ENCODE results near the gene NECTIN2.

DNA sequence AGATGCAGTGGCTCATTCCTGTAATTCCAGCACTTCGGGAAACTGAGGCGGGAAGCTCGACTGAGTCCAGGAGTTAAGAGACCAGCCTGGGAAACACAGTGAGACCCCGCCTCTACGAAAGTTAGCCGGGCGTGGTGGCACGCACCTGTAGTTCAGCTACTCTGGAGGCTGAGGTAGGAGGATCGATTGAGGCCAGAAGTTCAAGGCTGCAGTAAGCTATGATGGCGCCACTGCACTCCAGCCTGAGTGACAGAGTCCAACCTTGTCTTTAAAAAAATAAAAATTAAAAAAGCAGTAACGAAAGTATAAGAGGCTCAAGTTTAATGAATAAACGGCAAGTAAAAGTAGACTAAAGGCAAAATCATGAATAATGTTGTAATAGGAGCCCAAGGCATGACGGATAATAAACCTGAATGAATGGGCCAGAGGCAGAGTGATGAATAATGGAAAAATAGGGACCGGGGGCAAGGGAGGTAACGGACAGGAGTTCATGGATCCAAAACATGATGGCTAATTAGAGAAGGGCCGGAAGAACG lies 43.8 kb downstream of the NECTIN2 start:
- TF ChIP-seq, protein P1, sequence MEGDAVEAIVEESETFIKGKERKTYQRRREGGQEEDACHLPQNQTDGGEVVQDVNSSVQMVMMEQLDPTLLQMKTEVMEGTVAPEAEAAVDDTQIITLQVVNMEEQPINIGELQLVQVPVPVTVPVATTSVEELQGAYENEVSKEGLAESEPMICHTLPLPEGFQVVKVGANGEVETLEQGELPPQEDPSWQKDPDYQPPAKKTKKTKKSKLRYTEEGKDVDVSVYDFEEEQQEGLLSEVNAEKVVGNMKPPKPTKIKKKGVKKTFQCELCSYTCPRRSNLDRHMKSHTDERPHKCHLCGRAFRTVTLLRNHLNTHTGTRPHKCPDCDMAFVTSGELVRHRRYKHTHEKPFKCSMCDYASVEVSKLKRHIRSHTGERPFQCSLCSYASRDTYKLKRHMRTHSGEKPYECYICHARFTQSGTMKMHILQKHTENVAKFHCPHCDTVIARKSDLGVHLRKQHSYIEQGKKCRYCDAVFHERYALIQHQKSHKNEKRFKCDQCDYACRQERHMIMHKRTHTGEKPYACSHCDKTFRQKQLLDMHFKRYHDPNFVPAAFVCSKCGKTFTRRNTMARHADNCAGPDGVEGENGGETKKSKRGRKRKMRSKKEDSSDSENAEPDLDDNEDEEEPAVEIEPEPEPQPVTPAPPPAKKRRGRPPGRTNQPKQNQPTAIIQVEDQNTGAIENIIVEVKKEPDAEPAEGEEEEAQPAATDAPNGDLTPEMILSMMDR (IDR thresholded peaks at IDR 0.05): no peak
- TF ChIP-seq EZH2 (IDR thresholded peaks at IDR 0.05; ENCODE audit: borderline replicate concordance, insufficient read depth, low read depth, low read length, poor library complexity, severe bottlenecking): no peak

Data from B cell (primary cell).